Small intestine (tissue), 7 donors: ENCODE data around the gene CFAP99. TPM values are rescaled to one million over a fixed set of nuclear protein-coding genes. Genes with fewer than 3 reads are reported as not detected.

Experiments
- DNase-seq, 2 donors: peaks; one replicate each; pipeline versions ENCODE4 v3.0.0 to v3.0.0-alpha.2; 2013
- FAIRE-seq: peaks from 2 replicates; lab custom pipeline; 2012; peaks lifted over from hg19 to GRCh38; lab: Jason Lieb, UNC
- H3K27ac ChIP-seq, 3 donors: one replicate each; pipeline ENCODE4 v1.5.1; 2013; ENCODE audit warnings: low read length in 2 of 3, mild to moderate bottlenecking in 2 of 3, control low read depth in 1 of 3, inconsistent platforms in 1 of 3, low read depth in 1 of 3, moderate library complexity in 1 of 3
- H3K27me3 ChIP-seq, 3 donors: one replicate each; pipeline ENCODE4 v1.6.1; 2013; ENCODE audit warnings: low read length in 3 of 3, inconsistent platforms in 1 of 3; ENCODE audit not compliant: control insufficient read depth in 3 of 3, insufficient read depth in 3 of 3
- H3K36me3 ChIP-seq, 3 donors: one replicate each; pipeline ENCODE4 v1.6.1; 2013; ENCODE audit warnings: low read length in 3 of 3, inconsistent platforms in 1 of 3, low read depth in 1 of 3, mild to moderate bottlenecking in 1 of 3, moderate library complexity in 1 of 3; ENCODE audit not compliant: control insufficient read depth in 3 of 3, insufficient read depth in 2 of 3
- H3K4me1 ChIP-seq, 3 donors: one replicate each; pipeline ENCODE4 v1.6.1; 2013; ENCODE audit warnings: low read length in 2 of 3, inconsistent platforms in 1 of 3, low read depth in 1 of 3, mild to moderate bottlenecking in 1 of 3, moderate library complexity in 1 of 3; ENCODE audit not compliant: control insufficient read depth in 3 of 3, insufficient read depth in 2 of 3
- H3K4me3 ChIP-seq, 3 donors: one replicate each; pipeline ENCODE4 v1.5.1; 2013; ENCODE audit warnings: low read length in 3 of 3, control low read depth in 1 of 3, inconsistent platforms in 1 of 3, low read depth in 1 of 3, mild to moderate bottlenecking in 1 of 3, moderate library complexity in 1 of 3
- H3K9me3 ChIP-seq, 2 donors: one replicate each; pipeline ENCODE4 v1.6.1; 2013; ENCODE audit warnings: low read depth in 1 of 2, low read length in 1 of 2; ENCODE audit not compliant: control insufficient read depth in 2 of 2, insufficient read depth in 1 of 2
- WGBS, 3 donors: extraction: QIAGEN DNeasy Blood & Tissue Kit; methylation state at CpG; one replicate each; pipeline ENCODE4 v1.1.7; 2013; 5-methylcytosine and 5-hydroxymethylcytosine counted together
- polyA plus RNA-seq, 4 donors: library from polyadenylated mRNA; stranded (reverse) in 3 of 4; unstranded in 1 of 4; fragments of 200-250 nt in 3 of 4; fragments of 120-200 nt in 1 of 4; gene quantifications; one replicate each; pipeline versions ENCODE4 v1.2.1 to v1.2.3, GENCODE V29; 2013
- donor health status: healthy with polysubstance abuse.
- donor health status: control.
- donor health status: control.
- donor health status: Bipolar disorder and iron deficiency.
- donor health status: healthy.

The CFAP99 gene
- polyA plus RNA-seq, 4 donors, result 0.15 to 0.67 (median 0.16) TPM; not detected in 1

GRCh38 chr4:2449051-2449450 is 30.3 kb downstream of the CFAP99 start:
- Histone ChIP-seq H3K27ac (no peak overlapping the region), H3K4me3 (no peak overlapping the region), H3K9me3 (no peaks in the 10 kb centered on the region), H3K27me3 (no peaks in the 10 kb centered on the region), H3K4me1 (no peaks in the 10 kb centered on the region), H3K36me3 (no peaks in the 10 kb centered on the region)
- DNase-seq (no peak), FAIRE-seq (no peak)
- WGBS, 3 donors, result 91 to 98% (median 93%) methylated on average over 8 to 11 of the region's 11 CpGs

GRCh38 chr4:2449511-2450392 is 31.0 kb downstream of the CFAP99 start:
- DNase-seq (no peak), FAIRE-seq (no peak)
- H3K4me3 ChIP-seq, result no peak overlapping the region
- no peaks in the 10 kb centered on the region for H3K36me3 ChIP-seq
- 88 to 92% (median 90%) methylated on average over 27 of the region's 27 CpGs for WGBS, 3 donors
- no peaks in the 10 kb centered on the region for H3K27me3 ChIP-seq
- H3K4me1 ChIP-seq, result no peaks in the 10 kb centered on the region
- H3K9me3 ChIP-seq, result no peaks in the 10 kb centered on the region
- H3K27ac ChIP-seq, result no peak overlapping the region

- no peak overlapping the region for H3K27ac ChIP-seq
- no peak for DNase-seq
- no peak for FAIRE-seq
- no peaks in the 10 kb centered on the region for H3K27me3 ChIP-seq
- WGBS, 3 donors, result 85 to 90% (median 86%) methylated on average over 16 of the region's 16 CpGs
- H3K36me3 ChIP-seq, result no peaks in the 10 kb centered on the region
- no peak overlapping the region for H3K4me3 ChIP-seq
- H3K9me3 ChIP-seq, result no peaks in the 10 kb centered on the region
- H3K4me1 ChIP-seq, result no peaks in the 10 kb centered on the region
Observed at GRCh38 chr4:2450394-2451035, 31.8 kb downstream of the CFAP99 start.

GRCh38 chr4:2451036-2451520 is 32.3 kb downstream of the CFAP99 start:
- Histone ChIP-seq H3K9me3 (no peaks in the 10 kb centered on the region), H3K27ac (no peak overlapping the region), H3K4me1 (no peaks in the 10 kb centered on the region), H3K27me3 (no peaks in the 10 kb centered on the region), H3K4me3 (no peak overlapping the region), H3K36me3 (no peaks in the 10 kb centered on the region)
- no peak for FAIRE-seq
- WGBS, 3 donors, result 81 to 87% (median 84%) methylated on average over 10 of the region's 10 CpGs
- no peak for DNase-seq

GRCh38 chr4:2451821-2452785 is 33.3 kb downstream of the CFAP99 start:
- WGBS, 3 donors, result 70 to 77% (median 72%) methylated on average over 25 of the region's 25 CpGs
- no peak for FAIRE-seq

GRCh38 chr4:2457481-2458295 is 38.9 kb downstream of the CFAP99 start:
- no peak for FAIRE-seq

More at GRCh38 chr4:2451821-2452785, 33.3 kb downstream of the CFAP99 start:
- H3K27me3 ChIP-seq, result no peaks in the 10 kb centered on the region
- no peak overlapping the region for H3K4me3 ChIP-seq
- peak in 1 of 2 donors; percentile 23 for DNase-seq
- H3K4me1 ChIP-seq, result no peaks in the 10 kb centered on the region
- H3K9me3 ChIP-seq, result no peaks in the 10 kb centered on the region
- no peaks in the 10 kb centered on the region for H3K36me3 ChIP-seq
- H3K27ac ChIP-seq, result no peak overlapping the region

GRCh38 chr4:2458546-2459491 is 40.1 kb downstream of the CFAP99 start:
- Histone ChIP-seq H3K4me3 (no peak overlapping the region), H3K4me1 (peaks cover 2 to 7% (median 3%) of the 10 kb centered on the region in 3 donors), H3K27me3 (peaks cover 0 to 5% (median 0%) of the 10 kb centered on the region in 3 donors), H3K9me3 (no peaks in the 10 kb centered on the region), H3K27ac (no peak overlapping the region), H3K36me3 (no peaks in the 10 kb centered on the region)
- FAIRE-seq (no peak), DNase-seq (no peak)
- 64 to 80% (median 72%) methylated on average over 34 to 38 of the region's 38 CpGs for WGBS, 3 donors

More at GRCh38 chr4:2457481-2458295, 38.9 kb downstream of the CFAP99 start:
- Histone ChIP-seq H3K4me1 (peaks cover 2 to 4% (median 3%) of the 10 kb centered on the region in 3 donors), H3K9me3 (no peaks in the 10 kb centered on the region), H3K36me3 (no peaks in the 10 kb centered on the region), H3K27ac (no peak overlapping the region), H3K4me3 (no peak overlapping the region), H3K27me3 (no peaks in the 10 kb centered on the region)
- peak; percentile 44 to 46 for DNase-seq
- WGBS, 3 donors, result 46 to 74% (median 59%) methylated on average over 24 of the region's 24 CpGs
